ENCODE measurements around the gene THAP3.

THAP3 gene

GRCh38 chr1:6596351-6596750, 28.3 kb upstream of the THAP3 start:
- H3K36me3 ChIP-seq (ENCODE audit: insufficient read depth, low read length) = peaks cover 81% of the 10 kb centered on the region
- no peak overlapping the region for H3K4me2 ChIP-seq (ENCODE audit: insufficient read depth, low read length)
- H4K20me1 ChIP-seq (ENCODE audit: insufficient read depth, low read length) = peaks cover 81% of the 10 kb centered on the region
- no peak for ATAC-seq (ENCODE audit: insufficient read depth, low read depth)
- peaks cover 59% of the 10 kb centered on the region for H3K79me2 ChIP-seq (ENCODE audit: insufficient read depth, low read length)
- TF ChIP-seq CTCF (IDR thresholded peaks at IDR 0.05; ENCODE audit: borderline replicate concordance, extremely low read depth, low read length, poor library complexity, severe bottlenecking) (no peak), EZH2 (IDR thresholded peaks at IDR 0.05; ENCODE audit: borderline replicate concordance, low read depth, low read length, severe bottlenecking) (no peak)
- H2AFZ ChIP-seq (ENCODE audit: low read depth, low read length) = no peak overlapping the region
- no peaks in the 10 kb centered on the region for H3K27me3 ChIP-seq (ENCODE audit: insufficient read depth, low read length, poor library complexity)
- no peaks in the 10 kb centered on the region for H3K9me3 ChIP-seq (ENCODE audit: insufficient read depth, low read length, severe bottlenecking)
- H3K4me1 ChIP-seq (ENCODE audit: insufficient read depth, low read length) = peaks cover 41% of the 10 kb centered on the region
- no peak overlapping the region for H3K4me3 ChIP-seq (ENCODE audit: low read depth in 1 of 2, low read length in 2 of 2)
- no peak for DNase-seq
- H3K9ac ChIP-seq (ENCODE audit: low read depth, low read length) = no peak overlapping the region
- no peak overlapping the region for H3K27ac ChIP-seq (ENCODE audit: low read length)

- no peak overlapping the region for H3K27ac ChIP-seq (ENCODE audit: low read length)
- H3K79me2 ChIP-seq (ENCODE audit: insufficient read depth, low read length) = peaks cover 67% of the 10 kb centered on the region
- no peaks in the 10 kb centered on the region for H3K27me3 ChIP-seq (ENCODE audit: insufficient read depth, low read length, poor library complexity)
- no peak overlapping the region for H3K4me3 ChIP-seq (ENCODE audit: low read depth in 1 of 2, low read length in 2 of 2)
- ATAC-seq (ENCODE audit: insufficient read depth, low read depth) (no peak), DNase-seq (no peak)
- peaks cover 78% of the 10 kb centered on the region for H4K20me1 ChIP-seq (ENCODE audit: insufficient read depth, low read length)
- H2AFZ ChIP-seq (ENCODE audit: low read depth, low read length) = no peak overlapping the region
- peaks cover 73% of the 10 kb centered on the region for H3K36me3 ChIP-seq (ENCODE audit: insufficient read depth, low read length)
- no peak for TF ChIP-seq CTCF (IDR thresholded peaks at IDR 0.05; ENCODE audit: borderline replicate concordance, extremely low read depth, low read length, poor library complexity, severe bottlenecking)
- TF ChIP-seq EZH2 (IDR thresholded peaks at IDR 0.05; ENCODE audit: borderline replicate concordance, low read depth, low read length, severe bottlenecking) = no peak
- peaks cover 49% of the 10 kb centered on the region for H3K4me1 ChIP-seq (ENCODE audit: insufficient read depth, low read length)
- H3K9ac ChIP-seq (ENCODE audit: low read depth, low read length) = no peak overlapping the region
- H3K9me3 ChIP-seq (ENCODE audit: insufficient read depth, low read length, severe bottlenecking) = no peaks in the 10 kb centered on the region
- peak overlapping the region; percentile 42 for H3K4me2 ChIP-seq (ENCODE audit: insufficient read depth, low read length)
Observed at GRCh38 chr1:6596886-6597776, 27.5 kb upstream of the THAP3 start.

DNA sequence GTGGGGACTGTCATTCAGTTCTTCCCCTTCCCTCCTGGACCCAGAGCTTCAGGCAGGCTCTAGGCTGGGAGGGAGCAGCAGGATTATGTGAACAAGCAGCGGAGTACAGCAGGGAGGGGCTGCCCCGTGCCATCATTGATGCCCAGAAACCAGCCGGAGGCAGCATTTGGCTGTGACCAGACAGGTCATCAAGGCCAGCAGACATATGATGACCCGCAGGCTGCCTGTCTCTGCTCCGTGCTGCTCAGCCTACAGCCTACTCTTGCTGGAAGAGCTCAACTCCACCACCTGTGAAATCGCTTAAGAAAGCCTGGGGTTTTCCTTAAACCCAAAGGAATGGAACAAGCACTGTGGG, 26.9 kb upstream of the THAP3 start:
- no peak overlapping the region for H3K27ac ChIP-seq (ENCODE audit: low read length)
- H3K36me3 ChIP-seq (ENCODE audit: insufficient read depth, low read length) = peaks cover 67% of the 10 kb centered on the region
- H3K9ac ChIP-seq (ENCODE audit: low read depth, low read length) = no peak overlapping the region
- H3K79me2 ChIP-seq (ENCODE audit: insufficient read depth, low read length) = peaks cover 68% of the 10 kb centered on the region
- H3K4me3 ChIP-seq (ENCODE audit: low read depth in 1 of 2, low read length in 2 of 2) = no peak overlapping the region
- no peak overlapping the region for H2AFZ ChIP-seq (ENCODE audit: low read depth, low read length)
- DNase-seq = no peak
- H3K4me1 ChIP-seq (ENCODE audit: insufficient read depth, low read length) = peaks cover 53% of the 10 kb centered on the region
- no peaks in the 10 kb centered on the region for H3K27me3 ChIP-seq (ENCODE audit: insufficient read depth, low read length, poor library complexity)
- H3K4me2 ChIP-seq (ENCODE audit: insufficient read depth, low read length) = peak overlapping the region; percentile 42
- H3K9me3 ChIP-seq (ENCODE audit: insufficient read depth, low read length, severe bottlenecking) = no peaks in the 10 kb centered on the region
- no peak for ATAC-seq (ENCODE audit: insufficient read depth, low read depth)
- TF ChIP-seq CTCF (IDR thresholded peaks at IDR 0.05; ENCODE audit: borderline replicate concordance, extremely low read depth, low read length, poor library complexity, severe bottlenecking) (no peak), EZH2 (IDR thresholded peaks at IDR 0.05; ENCODE audit: borderline replicate concordance, low read depth, low read length, severe bottlenecking) (no peak)
- peaks cover 72% of the 10 kb centered on the region for H4K20me1 ChIP-seq (ENCODE audit: insufficient read depth, low read length)

Measured in DND-41 (cell line).